Parathyroid adenoma (tissue), 2 donors: ENCODE results near the gene TNN.

Experiments used
- H2AFZ ChIP-seq: fragments of 300-600 bp; sonication (generic); one replicate; pipeline ENCODE4 v1.7.0; 2017; ENCODE audit warnings: antibody characterized with exemption, mild to moderate bottlenecking
- H3K27ac ChIP-seq: fragments of 300-600 bp; sonication (generic); one replicate; pipeline ENCODE4 v1.7.0; 2017
- H3K27me3 ChIP-seq: fragments of 300-600 bp; sonication (generic); one replicate; pipeline ENCODE4 v1.7.0; 2017; ENCODE audit warnings: low read length; ENCODE audit not compliant: control insufficient read depth, insufficient read depth
- H3K36me3 ChIP-seq: fragments of 300-600 bp; sonication (generic); one replicate; pipeline ENCODE4 v1.7.0; 2017; ENCODE audit warnings: low read length; ENCODE audit not compliant: control insufficient read depth, insufficient read depth
- H3K4me1 ChIP-seq: fragments of 300-600 bp; sonication (generic); one replicate; pipeline ENCODE4 v1.7.0; 2017; ENCODE audit warnings: control low read depth
- H3K4me2 ChIP-seq: fragments of 300-600 bp; sonication (generic); one replicate; pipeline ENCODE4 v1.7.0; 2017; ENCODE audit warnings: low read length
- H3K4me3 ChIP-seq: fragments of 300-600 bp; sonication (generic); one replicate; pipeline ENCODE4 v1.7.0; 2017; ENCODE audit warnings: low read depth, low read length
- H3K79me2 ChIP-seq: fragments of 300-600 bp; sonication (generic); one replicate; pipeline ENCODE4 v1.7.0; 2017; ENCODE audit warnings: control low read depth
- H3K9ac ChIP-seq: fragments of 300-600 bp; sonication (generic); one replicate; pipeline ENCODE4 v1.7.0; 2017; ENCODE audit warnings: mild to moderate bottlenecking
- H3K9me3 ChIP-seq: fragments of 300-600 bp; sonication (generic); one replicate; pipeline ENCODE4 v1.7.0; 2017; ENCODE audit warnings: low read length; ENCODE audit not compliant: control insufficient read depth
- CTCF ChIP-seq: fragments of 300-600 bp; sonication (generic); IDR thresholded peaks from one replicate; pipeline ENCODE4 v1.7.0; 2017; ENCODE audit warnings: antibody characterized with exemption, mild to moderate bottlenecking
- donor health status: primary hyperparathyroidism.

The TNN gene

GRCh38 chr1:175192111-175192629 is 124.5 kb downstream of the TNN start:
- Histone ChIP-seq H3K36me3 (no peaks in the 10 kb centered on the region), H3K4me1 (peaks cover 3% of the 10 kb centered on the region), H3K9ac (peak overlapping the region; percentile 13), H3K4me2 (peak overlapping the region; percentile 79), H3K9me3 (no peaks in the 10 kb centered on the region), H3K27ac (peak overlapping the region; percentile 90), H2AFZ (peak overlapping the region; percentile 81), H3K79me2 (no peaks in the 10 kb centered on the region), H3K27me3 (no peaks in the 10 kb centered on the region), H3K4me3 (peak overlapping the region; percentile 81)
- no peak for TF ChIP-seq CTCF

- peak within 1 kb of the TSS; percentile 91 for H2AFZ ChIP-seq
- no peaks in the 10 kb centered on the region for H3K36me3 ChIP-seq
- peak within 1 kb of the TSS; percentile 90 for H3K27ac ChIP-seq
- peak within 1 kb of the TSS; percentile 80 for H3K4me2 ChIP-seq
- peak; percentile 26 for TF ChIP-seq CTCF
- H3K27me3 ChIP-seq: no peaks in the 10 kb centered on the region
- H3K9ac ChIP-seq: peak within 1 kb of the TSS; percentile 13
- H3K4me3 ChIP-seq: peak within 1 kb of the TSS; percentile 81
- peaks cover 3% of the 10 kb centered on the region for H3K4me1 ChIP-seq
- H3K9me3 ChIP-seq: no peaks in the 10 kb centered on the region
- H3K79me2 ChIP-seq: no peaks in the 10 kb centered on the region
Measured at GRCh38 chr1:175192630-175193526, 125.2 kb downstream of the TNN start, which contains the start of gene KIAA0040. Gene KIAA0040, minus strand, starts transcription at chr1:175192776. Its CDS starts 31,763 bp downstream, at chr1:175161013.

- Histone ChIP-seq H3K9ac (no peak overlapping the region), H3K27ac (peak overlapping the region; percentile 90), H3K9me3 (no peaks in the 10 kb centered on the region), H3K27me3 (no peaks in the 10 kb centered on the region), H3K4me3 (peak overlapping the region; percentile 81), H2AFZ (peak overlapping the region; percentile 91), H3K4me2 (peak overlapping the region; percentile 80), H3K36me3 (no peaks in the 10 kb centered on the region), H3K79me2 (no peaks in the 10 kb centered on the region), H3K4me1 (peaks cover 3% of the 10 kb centered on the region)
- TF ChIP-seq CTCF: no peak
Measured at GRCh38 chr1:175193527-175193910, 125.9 kb downstream of the TNN start.

GRCh38 chr1:175195281-175195680 is 127.6 kb downstream of the TNN start:
- H3K4me1 ChIP-seq: peaks cover 3% of the 10 kb centered on the region
- H3K9me3 ChIP-seq: no peaks in the 10 kb centered on the region
- H3K36me3 ChIP-seq: no peaks in the 10 kb centered on the region
- H3K27ac ChIP-seq: no peak overlapping the region
- H3K4me2 ChIP-seq: no peak overlapping the region
- H3K79me2 ChIP-seq: no peaks in the 10 kb centered on the region
- no peak for TF ChIP-seq CTCF
- no peaks in the 10 kb centered on the region for H3K27me3 ChIP-seq
- H2AFZ ChIP-seq: no peak overlapping the region
- no peak overlapping the region for H3K4me3 ChIP-seq
- H3K9ac ChIP-seq: no peak overlapping the region
